Measurements from ENCODE around the gene HHIPL1. TPM values are rescaled to one million over a fixed set of nuclear protein-coding genes. Genes with fewer than 3 reads are reported as not detected.

HHIPL1 gene
- total and polyA plus RNA-seq, 2 of the 8 experiments (the other 6 are each of a cell fraction or from before 2014, with no cell fraction given): 1.5 to 2.6 TPM

- Histone ChIP-seq H2AK5ac (ENCODE audit: low read depth, low read length) (0 out of 2 replicates have a peak overlapping the region, but pooled peaks have one; percentile 53), H3K4me3 (ENCODE audit: extremely low read depth in 1 of 4, insufficient read depth in 2 of 4, low read depth in 3 of 4, low read length in 4 of 4) (no peak overlapping the region), H3K4me1 (replicated peaks in 1 of 4; ENCODE audit: control insufficient read depth in 3 of 4, insufficient read depth in 4 of 4, low read length in 3 of 4) (peaks cover 0 to 7% (median 6%) of the 10 kb centered on the region in 4 experiments; a peak in 6 of 7 replicates), H3K79me2 (ENCODE audit: control insufficient read depth in 1 of 2, insufficient read depth in 2 of 2, low read length in 2 of 2) (no peaks in the 10 kb centered on the region), H3K36me3 (ENCODE audit: control insufficient read depth in 2 of 4, insufficient read depth in 4 of 4, low read length in 3 of 4) (no peaks in the 10 kb centered on the region), H2BK120ac (replicated peaks; ENCODE audit: low read depth, low read length) (no peak overlapping the region), H4K8ac (ENCODE audit: extremely low read depth, insufficient read depth, low read length) (peak overlapping the region; percentile 36; the same call in 1 of the 2 replicates), H3K27me3 (replicated peaks in 1 of 4; ENCODE audit: control insufficient read depth in 3 of 4, extremely low read depth in 1 of 4, insufficient read depth in 3 of 4, low read length in 3 of 4) (no peaks in the 10 kb centered on the region), H3K4ac (replicated peaks; ENCODE audit: insufficient read length, low read depth, low read length) (no peak overlapping the region), H3K14ac (ENCODE audit: insufficient read length) (no peak overlapping the region), H3K23me2 (ENCODE audit: low read depth, low read length) (peaks cover 9% of the 10 kb centered on the region), H3K23ac (ENCODE audit: insufficient read length) (no peak overlapping the region), H2BK12ac (ENCODE audit: low read depth, low read length) (0 out of 2 replicates have a peak overlapping the region, but pooled peaks have one; percentile 9), H3K18ac (ENCODE audit: extremely low read depth, low read length) (no peak overlapping the region), H3K9me3 (ENCODE audit: insufficient read depth in 2 of 2, low read depth in 1 of 2, low read length in 1 of 2) (peaks cover 6 to 10% of the 10 kb centered on the region in 2 experiments; a peak in 3 of 4 replicates), H3K56ac (replicated peaks; ENCODE audit: insufficient read length, low read depth, low read length) (no peak overlapping the region), H2BK5ac (ENCODE audit: low read depth, low read length) (no peak overlapping the region), H3K9ac (replicated peaks in 1 of 4; ENCODE audit: extremely low read depth in 1 of 4, low read depth in 3 of 4, low read length in 3 of 4) (no peak overlapping the region), H4K20me1 (replicated peaks in 1 of 2; ENCODE audit: control insufficient read depth in 1 of 2, insufficient read depth in 2 of 2, low read length in 2 of 2) (no peaks in the 10 kb centered on the region), H3K4me2 (ENCODE audit: insufficient read depth in 1 of 2, low read depth in 2 of 2, low read length in 2 of 2) (no peak overlapping the region), H2BK20ac (ENCODE audit: low read length) (0 out of 2 replicates have a peak overlapping the region, but pooled peaks have one; percentile 48), H2BK15ac (ENCODE audit: low read length) (no peak overlapping the region; the same call in 1 of the 2 replicates), H3K27ac (ENCODE audit: low read depth, low read length) (no peak overlapping the region), H3K79me1 (ENCODE audit: low read depth, low read length) (no peaks in the 10 kb centered on the region), H4K5ac (ENCODE audit: insufficient read length, low read depth, low read length) (no peak overlapping the region), H2AFZ (ENCODE audit: low read length) (no peak overlapping the region), H4K91ac (replicated peaks; ENCODE audit: insufficient read length, low read length) (no peak overlapping the region)
- DNase-seq (ENCODE audit: low read depth in 1 of 2, low spot score in 2 of 2) (peak in 1 of 2 experiments; percentile 41), FAIRE-seq (no peak)
- 93% methylated on average over 12 of the region's 12 CpGs; no CpG with 5 or more reads in 1 of the 2 experiments for WGBS, 2 experiments (ENCODE audit: extremely low coverage in 1 of 2, insufficient coverage in 1 of 2, insufficient read length in 1 of 2, insufficient replicate concordance in 2 of 2, low coverage in 1 of 2, low lambda C conversion rate in 2 of 2, missing lambda C conversion rate in 1 of 2)
- POLR2A ChIA-PET (ENCODE audit: partially characterized antibody): interaction anchor here (1.1 kb wide), 1 partner anchor 8 kb away, joined by 3 read pairs; no protein-coding TSS in a partner anchor
- CTCF ChIA-PET (ENCODE audit: partially characterized antibody): interaction anchor here (1.0 to 3.6 kb wide), 10 partner anchors 10 to 208 kb away, joined by 3 to 26 read pairs (median 3); no protein-coding TSS in a partner anchor
- TF ChIP-seq CEBPB (IDR thresholded peaks at IDR 0.05; ENCODE audit: low read depth, low read length): no peak
- TF ChIP-seq RNF2 (IDR thresholded peaks at IDR 0.05; ENCODE audit: borderline replicate concordance, low read depth, low read length, missing control alignments, poor library complexity, severe bottlenecking): no peak
- TF ChIP-seq HDAC2 (IDR thresholded peaks at IDR 0.05; ENCODE audit: borderline replicate concordance in 1 of 2, low read depth in 2 of 2, low read length in 2 of 2): no peak
- no peak for TF ChIP-seq HDAC6 (IDR thresholded peaks at IDR 0.05; ENCODE audit: low read depth, low read length)
- no peak for TF ChIP-seq RBBP5 (IDR thresholded peaks at IDR 0.05; ENCODE audit: borderline replicate concordance, low read depth, low read length)
- TF ChIP-seq USF2 (IDR thresholded peaks at IDR 0.05; ENCODE audit: low read length): no peak
- TF ChIP-seq NRF1 (IDR thresholded peaks at IDR 0.05; ENCODE audit: low read depth, low read length): no peak
- TF ChIP-seq ASH2L (IDR thresholded peaks at IDR 0.05; ENCODE audit: low read length): no peak
- TF ChIP-seq SP1 (IDR thresholded peaks at IDR 0.05; ENCODE audit: low read depth, low read length): no peak
- no peak for TF ChIP-seq SIRT6 (IDR thresholded peaks at IDR 0.05; ENCODE audit: low read length)
These were observed 36.3 kb downstream of the HHIPL1 start for GRCh38 chr14:99681101-99681831.

Measured in H1 (cell line).